GM10248 (cell line): ENCODE data around the gene CEBPZOS.

ENCODE experiments used
- CTCF ChIA-PET: fragments of 300-600 bp; sonication (Branson Sonifier 250); formaldehyde crosslinking; extraction: SDS; loops from one replicate; lab custom pipeline; 2021; ENCODE audit warnings: antibody characterized with exemption; lab: Yijun Ruan, JAX
- POLR2A ChIA-PET: fragments of 350-650 bp; sonication (Branson Sonifier 250); formaldehyde crosslinking; extraction: SDS; loops from one replicate; lab custom pipeline; 2020; ENCODE audit warnings: antibody characterized with exemption; lab: Yijun Ruan, JAX
- DNase-seq: peaks from one replicate; pipeline ENCODE4 v3.0.0; 2012; ENCODE audit errors: extremely low spot score
- CTCF ChIP-seq: IDR thresholded peaks from 2 replicates; pipeline ENCODE4 v1.5.1; 2012; ENCODE audit warnings: mild to moderate bottlenecking, low read depth; ENCODE audit errors: extremely low read depth, missing control alignments, control extremely low read depth

The CEBPZOS gene

GRCh38 chr2:37196320-37197195, at the start of gene CEBPZOS:
CEBPZOS (plus strand) TSS chr2:37196496; CDS start chr2:37199705, 3,209 bp downstream.
- no peak for TF ChIP-seq CTCF
- peak; percentile 93 for DNase-seq
- CTCF ChIA-PET = interaction anchor here (1.0 kb wide), 1 partner anchor 15 kb away, joined by 3 read pairs; no protein-coding TSS in a partner anchor
- POLR2A ChIA-PET = interaction anchor here (0.5 to 0.8 kb wide), 2 partner anchors 40 to 956 kb away, joined by 3 read pairs; partner anchors contain the start of gene EIF2AK2

- POLR2A ChIA-PET = no interaction called here
- no peak for TF ChIP-seq CTCF
- no peak for DNase-seq
- CTCF ChIA-PET = no interaction called here
Observed at GRCh38 chr2:37148325-37148724, 48.0 kb upstream of the CEBPZOS start.

- no peak for DNase-seq
- CTCF ChIA-PET = no interaction called here
- POLR2A ChIA-PET = no interaction called here
- no peak for TF ChIP-seq CTCF
Observed at GRCh38 chr2:37149626-37150322, 46.5 kb upstream of the CEBPZOS start.

- ChIA-PET POLR2A (no interaction called here), CTCF (no interaction called here)
Observed at GRCh38 chr2:37153224-37153623, 43.1 kb upstream of the CEBPZOS start.

GRCh38 chr2:37154785-37155184, 41.5 kb upstream of the CEBPZOS start:
- ChIA-PET CTCF (interaction anchor here (1.2 to 6.2 kb wide), 4 partner anchors 10 to 24 kb away, joined by 3 to 49 read pairs (median 5); no protein-coding TSS in a partner anchor), POLR2A (no interaction called here)
- no peak for TF ChIP-seq CTCF
- DNase-seq = peak; percentile 25

More at GRCh38 chr2:37153224-37153623, 43.1 kb upstream of the CEBPZOS start:
- no peak for DNase-seq
- no peak for TF ChIP-seq CTCF

GRCh38 chr2:37156071-37156856, 40.0 kb upstream of the CEBPZOS start:
- ChIA-PET CTCF (interaction anchor here (0.7 to 6.2 kb wide), 7 partner anchors 11 to 722 kb away, joined by 3 to 49 read pairs (median 3); no protein-coding TSS in a partner anchor), POLR2A (interaction anchor here (0.5 to 1.0 kb wide), 3 partner anchors 41 to 1345 kb away, joined by 3 read pairs; no protein-coding TSS in a partner anchor)
- no peak for DNase-seq
- no peak for TF ChIP-seq CTCF
